Measurements from ENCODE around the gene GDF3. TPM values are rescaled to one million over a fixed set of nuclear protein-coding genes. Genes with fewer than 3 reads are reported as not detected.

Gene GDF3
- total RNA-seq, 5 donors from 2014 or later (not counting 1 experiment from before 2014, with no cell fraction given) = not detected

DNA sequence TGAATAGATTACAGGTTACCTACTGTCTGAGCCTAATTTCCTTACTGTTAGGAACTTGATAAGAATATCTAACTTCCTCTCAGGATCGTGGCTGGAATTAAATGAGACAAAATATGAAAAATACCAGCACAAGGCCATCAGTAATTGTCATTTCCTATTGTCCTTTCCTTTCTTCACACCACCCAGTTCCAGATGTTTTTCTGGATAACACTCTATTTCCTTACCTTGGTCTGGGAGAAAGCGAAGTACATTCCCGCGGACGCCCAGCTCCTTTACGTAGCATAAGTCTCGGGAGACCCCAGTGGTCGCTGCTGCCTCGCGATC is 376 bp downstream of the GDF3 start:
- POLR2A ChIA-PET = no interaction called here
- CTCF ChIA-PET = no interaction called here
- Histone ChIP-seq H3K9me3 (no peaks in the 10 kb centered on the region), H3K4me3 (ENCODE audit: control insufficient read depth in 1 of 2, extremely low read depth in 1 of 2, low read length in 1 of 2) (no peak overlapping the region), H3K36me3 (ENCODE audit: control insufficient read depth in 2 of 2, extremely low read depth in 1 of 2, insufficient read depth in 1 of 2, low read length in 1 of 2) (no peaks in the 10 kb centered on the region), H3K27ac (ENCODE audit: low read length) (no peak overlapping the region), H3K4me1 (ENCODE audit: control insufficient read depth in 1 of 2, extremely low read depth in 1 of 2, insufficient read depth in 2 of 2, low read length in 2 of 2) (no peaks in the 10 kb centered on the region), H3K27me3 (replicated peaks in 1 of 2; ENCODE audit: control insufficient read depth in 2 of 2, extremely low read depth in 1 of 2, insufficient read depth in 2 of 2, low read length in 1 of 2) (no peaks in the 10 kb centered on the region)
- Mint-ChIP-seq H3K27ac (no peak overlapping the region), H3K4me3 (no peak overlapping the region), H3K36me3 (no peaks in the 10 kb centered on the region), H3K4me1 (peaks cover 9 to 11% (median 10%) of the 10 kb centered on the region in 3 donors), H3K9me3 (no peaks in the 10 kb centered on the region), H3K27me3 (peaks cover 7 to 12% of the 10 kb centered on the region in 2 donors)
- 8% methylated on average over 4 of the region's 10 CpGs for WGBS (ENCODE audit: insufficient coverage)
- DNase-seq = no peak
- ATAC-seq (replicated peaks in 1 of 4) = no peak

DNA sequence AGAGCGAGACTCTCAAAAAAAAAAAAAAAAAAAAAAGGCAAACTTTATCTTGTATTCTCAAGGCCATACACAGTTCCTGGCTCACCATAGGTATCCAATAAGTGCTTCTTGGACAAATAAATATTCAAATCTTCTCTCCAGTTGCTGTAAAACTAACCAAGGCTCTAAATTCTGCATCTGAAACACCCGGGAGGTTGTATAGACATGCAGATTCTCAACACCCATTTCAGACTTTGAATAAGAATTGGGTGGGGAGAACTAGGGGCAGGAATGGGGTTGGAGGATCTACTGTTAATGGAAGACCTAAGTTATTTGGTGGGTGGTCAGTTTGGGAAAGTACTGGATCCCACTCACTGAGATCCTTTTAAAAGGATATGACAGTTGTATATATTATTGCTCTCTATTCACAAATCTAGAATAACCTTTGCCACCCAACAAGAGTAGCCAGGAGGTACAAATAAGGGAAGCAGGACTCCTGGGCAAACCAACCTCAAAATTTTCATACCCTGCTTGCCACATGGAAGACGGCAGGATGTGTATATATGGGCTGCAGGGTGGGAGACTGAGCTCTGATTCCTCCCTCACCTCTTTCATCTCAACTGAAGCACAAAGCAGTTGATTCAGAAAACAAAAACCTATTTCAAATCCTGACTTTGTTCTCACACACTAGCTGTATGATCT is 879 bp downstream of the GDF3 start:
- 100% methylated on average over 1 of the region's 3 CpGs for WGBS (ENCODE audit: insufficient coverage)
- ATAC-seq (replicated peaks in 1 of 4) (no peak), DNase-seq (no peak)
- no peaks in the 10 kb centered on the region for H3K36me3 Mint-ChIP-seq
- ChIA-PET POLR2A (no interaction called here), CTCF (no interaction called here)
- H3K36me3 ChIP-seq (ENCODE audit: control insufficient read depth in 2 of 2, extremely low read depth in 1 of 2, insufficient read depth in 1 of 2, low read length in 1 of 2) = no peaks in the 10 kb centered on the region
- H3K27ac ChIP-seq (ENCODE audit: low read length) = no peak overlapping the region
- H3K27me3 ChIP-seq (replicated peaks in 1 of 2; ENCODE audit: control insufficient read depth in 2 of 2, extremely low read depth in 1 of 2, insufficient read depth in 2 of 2, low read length in 1 of 2) = no peaks in the 10 kb centered on the region
- peaks cover 9 to 11% (median 10%) of the 10 kb centered on the region in 3 donors for H3K4me1 Mint-ChIP-seq
- no peaks in the 10 kb centered on the region for H3K9me3 ChIP-seq
- no peaks in the 10 kb centered on the region for H3K9me3 Mint-ChIP-seq
- no peak overlapping the region for H3K27ac Mint-ChIP-seq
- H3K4me3 ChIP-seq (ENCODE audit: control insufficient read depth in 1 of 2, extremely low read depth in 1 of 2, low read length in 1 of 2) = no peak overlapping the region
- no peak overlapping the region for H3K4me3 Mint-ChIP-seq
- H3K27me3 Mint-ChIP-seq = peaks cover 7 to 12% of the 10 kb centered on the region in 2 donors
- H3K4me1 ChIP-seq (ENCODE audit: control insufficient read depth in 1 of 2, extremely low read depth in 1 of 2, insufficient read depth in 2 of 2, low read length in 2 of 2) = no peaks in the 10 kb centered on the region

DNA sequence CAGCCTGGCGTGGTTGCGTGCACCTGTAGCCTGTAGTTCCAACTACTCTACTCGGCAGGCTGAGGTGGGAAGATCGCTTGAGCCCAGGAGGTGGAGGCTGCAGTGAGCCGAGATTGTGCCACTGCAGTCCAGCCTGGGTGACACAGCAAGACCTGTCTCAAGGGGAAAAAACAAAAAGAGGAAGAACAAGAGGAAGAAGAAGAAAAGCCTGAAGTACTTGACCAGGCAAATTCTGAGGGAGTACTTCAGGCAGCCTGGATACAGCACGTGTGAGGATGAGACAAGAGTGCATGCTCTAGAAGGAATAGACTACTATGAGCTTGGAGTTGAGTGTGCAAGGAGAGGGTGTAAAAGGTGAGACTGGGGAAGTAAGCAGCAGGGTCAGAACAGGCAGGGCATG is 1.8 kb downstream of the GDF3 start:
- H3K9me3 ChIP-seq = no peaks in the 10 kb centered on the region
- Mint-ChIP-seq H3K36me3 (no peaks in the 10 kb centered on the region), H3K27me3 (peaks cover 7 to 12% of the 10 kb centered on the region in 2 donors), H3K9me3 (no peaks in the 10 kb centered on the region), H3K4me3 (no peak overlapping the region), H3K27ac (no peak overlapping the region), H3K4me1 (peaks cover 9 to 11% (median 10%) of the 10 kb centered on the region in 3 donors)
- POLR2A ChIA-PET = no interaction called here
- H3K4me3 ChIP-seq (ENCODE audit: control insufficient read depth in 1 of 2, extremely low read depth in 1 of 2, low read length in 1 of 2) = no peak overlapping the region
- no peaks in the 10 kb centered on the region for H3K36me3 ChIP-seq (ENCODE audit: control insufficient read depth in 2 of 2, extremely low read depth in 1 of 2, insufficient read depth in 1 of 2, low read length in 1 of 2)
- H3K27ac ChIP-seq (ENCODE audit: low read length) = no peak overlapping the region
- no peaks in the 10 kb centered on the region for H3K4me1 ChIP-seq (ENCODE audit: control insufficient read depth in 1 of 2, extremely low read depth in 1 of 2, insufficient read depth in 2 of 2, low read length in 2 of 2)
- peaks cover 0 to 3% of the 10 kb centered on the region in 2 experiments for H3K27me3 ChIP-seq (replicated peaks in 1 of 2; ENCODE audit: control insufficient read depth in 2 of 2, extremely low read depth in 1 of 2, insufficient read depth in 2 of 2, low read length in 1 of 2)
- no peak for DNase-seq
- CTCF ChIA-PET = no interaction called here
- 57% methylated on average over 6 of the region's 6 CpGs for WGBS (ENCODE audit: insufficient coverage)
- ATAC-seq (replicated peaks in 1 of 4) = no peak

DNA sequence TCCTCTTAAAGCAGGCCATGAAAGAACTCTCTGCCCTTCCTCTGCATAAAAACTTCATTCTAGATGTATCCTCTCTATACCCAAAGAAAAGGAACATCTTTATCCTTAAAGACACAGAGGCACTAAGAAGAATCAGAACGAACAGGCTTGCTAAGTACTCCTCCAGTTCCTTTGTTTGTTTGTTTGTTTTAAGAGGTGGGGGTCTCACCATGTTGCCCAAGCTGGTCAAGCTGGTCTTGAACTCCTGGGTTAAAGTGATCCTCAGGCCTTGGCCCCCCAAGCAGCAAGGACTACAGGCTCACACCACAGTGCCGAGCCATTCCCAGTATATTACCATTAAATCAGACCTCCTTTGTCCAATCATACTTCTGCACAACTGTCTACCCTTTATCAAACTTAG is 14.0 kb downstream of the GDF3 start:
- no peak for DNase-seq
- Mint-ChIP-seq H3K4me1 (peaks cover 6 to 8% (median 8%) of the 10 kb centered on the region in 3 donors), H3K27ac (no peak overlapping the region), H3K36me3 (no peaks in the 10 kb centered on the region), H3K4me3 (no peak overlapping the region), H3K27me3 (peaks cover 0 to 2% of the 10 kb centered on the region in 2 donors), H3K9me3 (no peaks in the 10 kb centered on the region)
- no peak overlapping the region for H3K27ac ChIP-seq (ENCODE audit: low read length)
- H3K9me3 ChIP-seq = no peaks in the 10 kb centered on the region
- ATAC-seq (replicated peaks in 1 of 4) = no peak
- no peaks in the 10 kb centered on the region for H3K36me3 ChIP-seq (ENCODE audit: control insufficient read depth in 2 of 2, extremely low read depth in 1 of 2, insufficient read depth in 1 of 2, low read length in 1 of 2)
- 67% methylated on average over 1 of the region's 2 CpGs for WGBS (ENCODE audit: insufficient coverage)
- H3K27me3 ChIP-seq (replicated peaks in 1 of 2; ENCODE audit: control insufficient read depth in 2 of 2, extremely low read depth in 1 of 2, insufficient read depth in 2 of 2, low read length in 1 of 2) = peaks cover 0 to 7% of the 10 kb centered on the region in 2 experiments
- CTCF ChIA-PET = interaction anchor here (0.6 to 0.8 kb wide), 2 partner anchors 858 to 1513 kb away, joined by 3 to 4 read pairs; no protein-coding TSS in a partner anchor
- no peaks in the 10 kb centered on the region for H3K4me1 ChIP-seq (ENCODE audit: control insufficient read depth in 1 of 2, extremely low read depth in 1 of 2, insufficient read depth in 2 of 2, low read length in 2 of 2)
- POLR2A ChIA-PET = no interaction called here
- H3K4me3 ChIP-seq (ENCODE audit: control insufficient read depth in 1 of 2, extremely low read depth in 1 of 2, low read length in 1 of 2) = no peak overlapping the region

DNA sequence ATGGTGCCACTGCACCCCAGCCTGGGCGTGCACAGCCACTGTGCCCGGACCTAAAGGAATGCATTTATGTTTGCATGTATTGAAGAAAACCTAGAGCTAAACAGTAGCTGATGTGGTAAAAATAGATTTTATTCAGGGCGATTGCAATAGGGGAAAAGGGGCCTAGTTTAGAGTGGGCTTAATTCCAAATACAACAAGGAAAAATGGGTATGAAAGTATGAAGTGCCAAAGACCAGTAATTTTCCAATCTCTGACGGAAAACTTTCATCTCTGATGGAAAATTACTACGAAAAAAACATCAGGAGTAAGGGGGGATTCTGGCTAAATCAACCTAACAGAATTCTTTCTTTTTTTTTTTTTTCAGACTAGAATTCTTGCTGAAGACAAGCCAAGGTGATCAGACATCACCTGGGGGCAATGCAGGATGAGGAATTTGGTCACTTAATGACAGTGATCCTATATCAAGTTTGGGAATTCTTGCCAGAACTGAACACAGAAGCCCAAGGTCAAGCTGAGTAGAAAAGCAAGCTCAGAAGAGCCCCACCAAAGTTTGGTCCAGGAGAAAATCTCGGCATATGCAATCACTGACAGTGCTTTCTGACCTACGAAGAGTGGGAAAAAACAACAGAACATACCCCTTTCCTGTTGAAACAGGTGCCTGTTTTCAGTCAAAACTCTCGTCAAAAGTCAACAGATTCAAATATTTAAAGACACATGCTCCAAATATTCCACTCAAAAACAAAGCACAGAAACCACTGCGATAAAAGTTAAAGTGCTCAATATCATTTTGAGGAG is 16.1 kb downstream of the GDF3 start:
- CTCF ChIA-PET = interaction anchor here (0.7 to 1.7 kb wide), 2 partner anchors 122 to 126 kb away, joined by 3 to 5 read pairs; no protein-coding TSS in a partner anchor
- Mint-ChIP-seq H3K4me1 (peaks cover 6 to 8% (median 8%) of the 10 kb centered on the region in 3 donors), H3K9me3 (no peaks in the 10 kb centered on the region), H3K27ac (no peak overlapping the region), H3K36me3 (no peaks in the 10 kb centered on the region), H3K4me3 (no peak overlapping the region), H3K27me3 (peaks cover 0 to 8% of the 10 kb centered on the region in 2 donors)
- POLR2A ChIA-PET = no interaction called here
- Histone ChIP-seq H3K27ac (ENCODE audit: low read length) (no peak overlapping the region), H3K4me1 (ENCODE audit: control insufficient read depth in 1 of 2, extremely low read depth in 1 of 2, insufficient read depth in 2 of 2, low read length in 2 of 2) (no peaks in the 10 kb centered on the region), H3K27me3 (replicated peaks in 1 of 2; ENCODE audit: control insufficient read depth in 2 of 2, extremely low read depth in 1 of 2, insufficient read depth in 2 of 2, low read length in 1 of 2) (peaks cover 0 to 11% of the 10 kb centered on the region in 2 experiments), H3K9me3 (no peaks in the 10 kb centered on the region), H3K4me3 (ENCODE audit: control insufficient read depth in 1 of 2, extremely low read depth in 1 of 2, low read length in 1 of 2) (no peak overlapping the region), H3K36me3 (ENCODE audit: control insufficient read depth in 2 of 2, extremely low read depth in 1 of 2, insufficient read depth in 1 of 2, low read length in 1 of 2) (no peaks in the 10 kb centered on the region)
- 52% methylated on average over 5 of the region's 9 CpGs for WGBS (ENCODE audit: insufficient coverage)
- DNase-seq (no peak), ATAC-seq (replicated peaks in 1 of 4) (no peak)

DNA sequence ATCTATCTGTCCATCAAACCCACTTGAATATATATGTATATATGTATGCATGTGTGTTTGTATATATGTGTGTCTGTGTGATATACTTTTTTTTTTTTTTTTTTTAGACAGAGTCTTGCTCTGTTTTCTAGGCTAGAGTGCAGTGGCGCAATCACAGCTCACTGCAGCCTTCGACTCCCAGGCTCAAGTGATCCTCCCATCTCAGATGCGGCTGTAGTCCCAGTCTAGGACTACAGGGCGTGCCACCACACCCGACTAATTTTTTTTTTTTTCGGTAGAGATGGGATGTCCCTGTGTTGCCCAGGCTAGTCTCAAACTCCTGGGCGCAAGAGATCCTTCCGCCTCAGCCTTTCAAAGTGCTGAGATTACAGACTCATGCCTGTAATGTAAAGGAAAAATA is 16.8 kb downstream of the GDF3 start:
- no peak overlapping the region for H3K4me3 Mint-ChIP-seq
- peaks cover 6 to 8% (median 8%) of the 10 kb centered on the region in 3 donors for H3K4me1 Mint-ChIP-seq
- CTCF ChIA-PET = interaction anchor here in 1 of 2 donors (1.7 kb wide), 1 partner anchor 127 kb away, joined by 5 read pairs; no protein-coding TSS in a partner anchor
- peaks cover 0 to 7% of the 10 kb centered on the region in 2 donors for H3K27me3 Mint-ChIP-seq
- peaks cover 0 to 14% of the 10 kb centered on the region in 2 experiments for H3K27me3 ChIP-seq (replicated peaks in 1 of 2; ENCODE audit: control insufficient read depth in 2 of 2, extremely low read depth in 1 of 2, insufficient read depth in 2 of 2, low read length in 1 of 2)
- no peak overlapping the region for H3K4me3 ChIP-seq (ENCODE audit: control insufficient read depth in 1 of 2, extremely low read depth in 1 of 2, low read length in 1 of 2)
- no peaks in the 10 kb centered on the region for H3K4me1 ChIP-seq (ENCODE audit: control insufficient read depth in 1 of 2, extremely low read depth in 1 of 2, insufficient read depth in 2 of 2, low read length in 2 of 2)
- H3K27ac Mint-ChIP-seq = no peak overlapping the region
- WGBS (ENCODE audit: insufficient coverage) = 94% methylated on average over 4 of the region's 8 CpGs
- POLR2A ChIA-PET = no interaction called here
- no peak overlapping the region for H3K27ac ChIP-seq (ENCODE audit: low read length)
- H3K36me3 Mint-ChIP-seq = no peaks in the 10 kb centered on the region
- no peaks in the 10 kb centered on the region for H3K9me3 ChIP-seq
- ATAC-seq (replicated peaks in 1 of 4) = no peak
- H3K9me3 Mint-ChIP-seq = no peaks in the 10 kb centered on the region
- no peaks in the 10 kb centered on the region for H3K36me3 ChIP-seq (ENCODE audit: control insufficient read depth in 2 of 2, extremely low read depth in 1 of 2, insufficient read depth in 1 of 2, low read length in 1 of 2)
- DNase-seq = no peak

Measured in T-cell (primary cell).